ENCODE measurements around the gene CD320.
"Not testable (repeated sequence)": the region's sequence is repeated elsewhere in the genome, so short reads cannot be mapped to it uniquely, and the experiment has no call there.

CD320 gene

GRCh38 chr19:8307965-8308866 is at the start of gene CD320:
CD320 (minus strand) TSS chr19:8308358; CDS start chr19:8308290, 68 bp downstream.
- TF ChIP-seq CTCF (IDR thresholded peaks at IDR 0.05; ENCODE audit: low read depth, low read length) (no peak), POLR2A (IDR thresholded peaks at IDR 0.05; ENCODE audit: extremely low read depth, insufficient read length) (peak; percentile 98), MYC (IDR thresholded peaks at IDR 0.05; ENCODE audit: low read depth, low read length) (peak; percentile 99), MAX (IDR thresholded peaks at IDR 0.05; ENCODE audit: low read depth, low read length) (peak; percentile 99)
- DNase-seq (ENCODE audit: low read depth): peak; percentile 99
- peak within 1 kb of the TSS; percentile 92 for H3K4me3 ChIP-seq (ENCODE audit: low read depth, low read length)

DNA sequence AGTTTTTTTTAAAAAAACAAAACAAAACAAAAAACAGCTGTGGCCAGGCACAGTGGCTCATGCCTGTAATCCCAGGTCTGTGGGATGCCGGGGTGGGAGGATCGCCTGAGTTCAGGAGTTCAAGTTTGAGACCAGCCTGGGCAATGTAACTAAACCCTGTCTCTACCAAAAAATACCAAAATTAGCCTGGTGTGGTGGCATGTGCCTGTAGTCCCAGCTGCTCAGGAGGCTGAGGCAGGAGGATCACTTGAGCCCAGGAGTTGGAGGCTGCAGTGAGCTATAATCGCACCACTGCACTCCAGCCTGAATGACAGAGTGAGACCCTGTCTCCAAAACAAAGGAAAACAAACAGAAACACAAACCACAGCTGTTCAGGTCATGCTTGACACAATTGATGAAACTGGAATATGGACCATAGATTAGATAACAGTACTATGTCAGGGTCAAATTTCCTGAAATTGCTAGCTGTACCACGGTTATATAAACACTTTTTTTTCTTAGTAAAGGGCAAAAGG is 48.9 kb upstream of the CD320 start:
- no peak overlapping the region for H3K4me3 ChIP-seq (ENCODE audit: low read depth, low read length)
- no peak for DNase-seq (ENCODE audit: low read depth)
- TF ChIP-seq CTCF (IDR thresholded peaks at IDR 0.05; ENCODE audit: low read depth, low read length): no peak
- no peak for TF ChIP-seq MAX (IDR thresholded peaks at IDR 0.05; ENCODE audit: low read depth, low read length)
- no peak for TF ChIP-seq MYC (IDR thresholded peaks at IDR 0.05; ENCODE audit: low read depth, low read length)
- no peak for TF ChIP-seq POLR2A (IDR thresholded peaks at IDR 0.05; ENCODE audit: extremely low read depth, insufficient read length)

GRCh38 chr19:8355631-8356402 is 47.7 kb upstream of the CD320 start:
- no peak overlapping the region for H3K4me3 ChIP-seq (ENCODE audit: low read depth, low read length)
- peak; percentile 83 for DNase-seq (ENCODE audit: low read depth)
- TF ChIP-seq MYC (IDR thresholded peaks at IDR 0.05; ENCODE audit: low read depth, low read length) (peak; percentile 50; the same call in 1 of the 2 replicates), POLR2A (IDR thresholded peaks at IDR 0.05; ENCODE audit: extremely low read depth, insufficient read length) (no peak), MAX (IDR thresholded peaks at IDR 0.05; ENCODE audit: low read depth, low read length) (0 out of 2 replicates have a peak, but pooled peaks have one; percentile 18)

DNA sequence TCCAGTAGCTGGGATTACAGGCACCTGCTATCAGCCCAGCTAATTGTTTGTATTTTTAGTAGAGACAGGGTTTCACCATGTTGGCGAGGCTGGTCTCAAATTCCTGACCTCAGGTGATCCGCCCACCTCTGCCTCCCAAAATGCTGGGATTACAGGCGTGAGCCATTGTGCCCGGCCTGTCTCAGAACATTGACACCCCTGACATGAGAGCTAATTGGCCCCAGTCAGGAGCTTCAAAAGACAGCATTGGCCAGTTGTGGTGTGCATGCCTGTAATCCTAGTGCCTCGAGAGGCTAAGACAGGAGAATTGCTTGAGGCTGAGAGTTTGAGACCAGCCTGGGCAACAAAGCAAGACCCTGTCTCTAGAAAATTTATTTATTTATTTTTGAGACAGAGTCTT is 44.7 kb upstream of the CD320 start:
- not testable (repeated sequence) for H3K4me3 ChIP-seq (ENCODE audit: low read depth, low read length); DNase-seq (ENCODE audit: low read depth)

DNA sequence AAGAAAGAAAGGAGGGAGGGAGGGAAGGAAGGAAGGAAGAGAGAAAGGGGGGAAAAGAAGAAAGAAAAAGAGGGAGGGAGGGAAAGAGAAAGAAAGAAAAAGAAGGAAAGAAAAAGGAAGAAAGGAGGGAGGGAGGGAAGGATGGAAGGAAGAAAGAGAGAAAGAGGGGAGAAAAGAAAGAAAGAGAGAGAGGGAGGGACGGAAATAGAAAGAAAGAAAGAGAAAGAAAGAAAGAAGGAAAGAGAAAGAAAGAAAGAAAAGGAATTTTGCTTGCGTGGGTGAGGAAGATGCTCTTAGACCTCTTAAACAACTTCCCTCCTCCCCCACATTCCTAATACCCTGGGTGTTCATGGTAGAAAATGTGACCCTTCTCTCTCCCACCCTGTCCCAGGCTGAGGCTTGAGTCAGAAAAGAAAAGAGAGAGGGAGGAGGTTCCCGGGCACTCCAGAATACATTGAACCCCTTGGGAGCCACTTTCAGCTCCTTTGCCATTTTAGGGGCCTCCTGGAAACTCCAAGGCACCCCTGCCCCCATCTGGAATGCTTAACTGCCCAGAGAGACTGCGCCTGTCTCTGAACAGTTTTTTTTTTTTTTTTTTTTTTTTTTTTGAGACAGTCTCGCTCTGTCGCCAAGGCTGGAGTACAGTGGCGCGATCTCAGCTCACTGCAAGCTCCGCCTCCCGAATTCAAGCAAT is 44.1 kb upstream of the CD320 start:
- no peak for DNase-seq (ENCODE audit: low read depth)
- H3K4me3 ChIP-seq (ENCODE audit: low read depth, low read length): no peak overlapping the region
- TF ChIP-seq MAX (IDR thresholded peaks at IDR 0.05; ENCODE audit: low read depth, low read length) (no peak), CTCF (IDR thresholded peaks at IDR 0.05; ENCODE audit: low read depth, low read length) (no peak), MYC (IDR thresholded peaks at IDR 0.05; ENCODE audit: low read depth, low read length) (no peak), POLR2A (IDR thresholded peaks at IDR 0.05; ENCODE audit: extremely low read depth, insufficient read length) (no peak)

GRCh38 chr19:8349629-8350372 is 41.6 kb upstream of the CD320 start:
- DNase-seq (ENCODE audit: low read depth): not testable (repeated sequence)

More at GRCh38 chr19:8349629-8350372, 41.6 kb upstream of the CD320 start:
- H3K4me3 ChIP-seq (ENCODE audit: low read depth, low read length): not testable (repeated sequence)
